ENCODE data around the gene STIM1.

Gene STIM1

DNA sequence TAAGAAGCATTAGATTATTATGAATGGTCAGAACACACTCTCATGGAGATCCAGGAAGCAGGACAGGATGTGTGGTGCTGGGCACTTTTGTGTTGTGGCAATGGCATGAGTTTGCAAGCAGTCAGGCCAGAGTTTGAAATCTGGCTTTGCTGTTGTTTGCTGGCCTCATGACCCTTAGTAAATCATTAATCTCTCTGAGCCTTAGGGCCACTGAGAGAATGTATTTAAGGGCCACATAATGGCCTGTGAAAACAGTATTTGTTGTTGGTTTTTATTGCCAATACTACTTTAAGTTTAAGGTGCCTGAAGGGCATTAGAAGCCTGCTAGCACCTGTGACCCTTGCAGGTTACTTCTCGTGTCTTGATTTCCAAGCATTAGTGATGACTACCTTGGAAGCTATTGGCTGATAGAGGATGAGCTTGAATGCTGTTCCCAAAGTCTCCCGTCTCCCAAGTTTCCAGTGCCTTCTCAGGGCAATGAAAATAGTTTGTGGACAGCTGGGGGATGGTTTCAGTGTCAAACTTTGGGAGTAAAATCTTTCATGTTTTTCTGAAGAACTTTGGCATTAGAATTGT, 24.6 kb downstream of the STIM1 start:
- Histone ChIP-seq H3K27ac (ENCODE audit: insufficient read depth, low read depth, low read length, poor library complexity, severe bottlenecking) (no peak overlapping the region), H3K36me3 (ENCODE audit: control insufficient read depth, insufficient read depth, low read length) (no peaks in the 10 kb centered on the region), H3K4me3 (ENCODE audit: insufficient read depth, low read depth, low read length) (no peak overlapping the region), H3K4me1 (ENCODE audit: control insufficient read depth, insufficient read depth, low read length) (peaks cover 9% of the 10 kb centered on the region), H3K9me3 (ENCODE audit: control insufficient read depth, low read length) (no peaks in the 10 kb centered on the region), H3K27me3 (ENCODE audit: control insufficient read depth, insufficient read depth, low read length, poor library complexity, severe bottlenecking) (no peaks in the 10 kb centered on the region)
- 86 to 89% methylated on average over 2 of the region's 2 CpGs for WGBS, 2 experiments

DNA sequence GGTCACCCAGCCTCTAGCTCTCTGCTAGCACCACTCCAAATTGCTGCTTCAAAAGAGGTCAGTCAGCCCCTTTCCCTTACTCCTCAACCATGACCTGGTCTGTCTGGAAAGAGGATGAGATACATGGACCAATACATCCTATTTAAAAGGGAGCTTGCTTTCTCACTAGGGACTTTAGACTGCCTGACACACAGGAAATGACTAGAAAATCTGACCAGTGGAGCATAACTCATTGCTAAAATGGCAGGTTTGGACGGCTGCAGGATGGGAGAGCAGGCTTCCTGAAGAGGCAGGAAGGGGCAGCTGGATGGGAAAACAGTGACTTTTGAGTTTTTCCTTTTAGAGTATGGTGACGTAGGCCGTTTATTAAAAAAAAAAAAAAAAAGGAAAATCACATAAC, 25.3 kb downstream of the STIM1 start:
- Histone ChIP-seq H3K36me3 (ENCODE audit: control insufficient read depth, insufficient read depth, low read length) (no peaks in the 10 kb centered on the region), H3K9me3 (ENCODE audit: control insufficient read depth, low read length) (no peaks in the 10 kb centered on the region), H3K27me3 (ENCODE audit: control insufficient read depth, insufficient read depth, low read length, poor library complexity, severe bottlenecking) (no peaks in the 10 kb centered on the region), H3K4me1 (ENCODE audit: control insufficient read depth, insufficient read depth, low read length) (peaks cover 9% of the 10 kb centered on the region), H3K27ac (ENCODE audit: insufficient read depth, low read depth, low read length, poor library complexity, severe bottlenecking) (no peak overlapping the region), H3K4me3 (ENCODE audit: insufficient read depth, low read depth, low read length) (no peak overlapping the region)
- 85 to 92% methylated on average over 1 of the region's 3 CpGs for WGBS, 2 experiments

DNA sequence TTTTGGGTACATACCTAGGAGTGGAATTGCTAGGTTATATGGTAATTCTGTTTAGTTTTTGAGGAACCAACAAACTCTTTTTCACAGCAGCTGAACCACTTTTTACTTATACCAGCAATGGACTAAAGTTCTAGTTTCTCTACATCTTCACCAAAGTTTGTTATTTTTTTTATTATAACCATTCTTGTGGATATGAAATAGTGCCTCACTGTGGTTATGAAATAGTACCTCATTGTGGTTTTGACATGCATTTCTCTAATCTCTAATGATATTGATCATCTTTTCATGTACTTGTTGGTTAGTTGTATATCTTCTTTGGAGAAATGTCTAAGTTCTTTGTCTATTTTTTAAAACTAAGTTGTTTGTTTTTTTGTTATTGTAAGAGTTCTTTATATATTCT, 27.2 kb downstream of the STIM1 start:
- Histone ChIP-seq H3K4me3 (ENCODE audit: insufficient read depth, low read depth, low read length) (no peak overlapping the region), H3K27me3 (ENCODE audit: control insufficient read depth, insufficient read depth, low read length, poor library complexity, severe bottlenecking) (no peaks in the 10 kb centered on the region), H3K4me1 (ENCODE audit: control insufficient read depth, insufficient read depth, low read length) (peaks cover 4% of the 10 kb centered on the region), H3K9me3 (ENCODE audit: control insufficient read depth, low read length) (no peaks in the 10 kb centered on the region), H3K27ac (ENCODE audit: insufficient read depth, low read depth, low read length, poor library complexity, severe bottlenecking) (no peak overlapping the region), H3K36me3 (ENCODE audit: control insufficient read depth, insufficient read depth, low read length) (no peaks in the 10 kb centered on the region)

- no peaks in the 10 kb centered on the region for H3K9me3 ChIP-seq (ENCODE audit: control insufficient read depth, low read length)
- no peak overlapping the region for H3K27ac ChIP-seq (ENCODE audit: insufficient read depth, low read depth, low read length, poor library complexity, severe bottlenecking)
- H3K36me3 ChIP-seq (ENCODE audit: control insufficient read depth, insufficient read depth, low read length), result no peaks in the 10 kb centered on the region
- H3K4me3 ChIP-seq (ENCODE audit: insufficient read depth, low read depth, low read length), result no peak overlapping the region
- H3K4me1 ChIP-seq (ENCODE audit: control insufficient read depth, insufficient read depth, low read length), result no peaks in the 10 kb centered on the region
- H3K27me3 ChIP-seq (ENCODE audit: control insufficient read depth, insufficient read depth, low read length, poor library complexity, severe bottlenecking), result no peaks in the 10 kb centered on the region
- 93 to 97% methylated on average over 6 of the region's 7 CpGs for WGBS, 2 experiments
These were observed 30.4 kb downstream of the STIM1 start for GRCh38 chr11:3885855-3886254.

DNA sequence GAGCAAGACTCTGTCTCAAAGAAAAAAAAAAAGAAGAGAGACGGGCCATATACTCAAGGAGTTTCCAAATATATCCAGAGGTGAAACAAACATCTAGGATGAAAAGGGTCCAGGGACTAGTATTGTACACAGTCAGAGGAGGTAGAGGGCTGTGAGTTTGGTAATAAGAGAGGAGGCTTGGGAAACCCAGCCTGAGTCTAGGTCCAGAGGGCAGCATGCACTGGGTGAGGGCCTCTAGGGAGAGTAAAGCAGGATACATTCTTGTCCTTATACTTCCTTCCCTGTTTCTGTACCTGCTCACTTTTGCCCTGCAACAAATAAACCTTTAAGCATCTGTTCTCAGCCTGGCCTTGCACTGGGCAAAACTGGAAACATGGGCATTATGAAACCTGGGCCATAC, 31.5 kb downstream of the STIM1 start:
- Histone ChIP-seq H3K4me1 (ENCODE audit: control insufficient read depth, insufficient read depth, low read length) (no peaks in the 10 kb centered on the region), H3K27ac (ENCODE audit: insufficient read depth, low read depth, low read length, poor library complexity, severe bottlenecking) (no peak overlapping the region), H3K36me3 (ENCODE audit: control insufficient read depth, insufficient read depth, low read length) (no peaks in the 10 kb centered on the region), H3K27me3 (ENCODE audit: control insufficient read depth, insufficient read depth, low read length, poor library complexity, severe bottlenecking) (no peaks in the 10 kb centered on the region), H3K4me3 (ENCODE audit: insufficient read depth, low read depth, low read length) (no peak overlapping the region), H3K9me3 (ENCODE audit: control insufficient read depth, low read length) (no peaks in the 10 kb centered on the region)
- 97 to 100% methylated on average over 1 of the region's 1 CpG for WGBS, 2 experiments

DNA sequence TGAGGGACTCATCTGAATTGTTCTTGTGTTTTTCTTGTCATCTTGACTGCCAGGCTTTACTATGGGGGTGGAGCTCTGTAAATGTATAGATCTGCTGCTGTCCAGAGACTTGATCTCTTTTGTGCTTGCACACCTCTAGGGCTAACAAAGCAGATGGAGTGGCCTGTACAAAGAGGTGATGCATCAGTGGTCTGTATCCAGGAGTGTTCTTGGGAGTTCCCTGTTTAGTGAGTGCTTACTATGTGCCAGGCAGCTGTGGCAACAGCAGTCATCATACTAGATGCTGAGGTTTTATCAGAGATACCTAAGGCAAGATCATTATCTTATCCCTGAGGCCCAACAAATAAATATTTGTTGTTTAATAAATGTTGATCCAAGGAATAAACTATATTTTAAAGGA, 33.4 kb downstream of the STIM1 start:
- no peaks in the 10 kb centered on the region for H3K27me3 ChIP-seq (ENCODE audit: control insufficient read depth, insufficient read depth, low read length, poor library complexity, severe bottlenecking)
- H3K9me3 ChIP-seq (ENCODE audit: control insufficient read depth, low read length), result no peaks in the 10 kb centered on the region
- no peaks in the 10 kb centered on the region for H3K4me1 ChIP-seq (ENCODE audit: control insufficient read depth, insufficient read depth, low read length)
- H3K4me3 ChIP-seq (ENCODE audit: insufficient read depth, low read depth, low read length), result no peak overlapping the region
- no peak overlapping the region for H3K27ac ChIP-seq (ENCODE audit: insufficient read depth, low read depth, low read length, poor library complexity, severe bottlenecking)
- H3K36me3 ChIP-seq (ENCODE audit: control insufficient read depth, insufficient read depth, low read length), result no peaks in the 10 kb centered on the region

DNA sequence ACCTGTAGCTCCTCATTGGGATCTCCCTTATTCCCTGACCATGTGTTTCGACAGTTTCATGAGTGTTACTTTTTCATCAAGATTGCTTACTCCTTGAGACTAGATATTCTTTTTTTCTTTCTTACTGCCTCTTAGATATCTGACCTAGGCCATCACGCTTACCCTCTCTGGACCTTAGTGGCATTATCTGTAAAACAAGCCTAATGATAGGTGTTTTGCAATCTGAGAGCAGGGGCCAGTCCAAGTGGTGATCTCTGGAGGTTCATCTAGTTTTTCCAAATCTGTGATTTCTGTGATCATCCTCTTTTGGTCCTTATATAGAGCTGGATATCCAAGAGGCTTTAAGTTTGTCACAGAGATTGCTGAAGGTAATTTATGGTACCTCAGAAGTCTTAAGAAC, 34.5 kb downstream of the STIM1 start:
- no peaks in the 10 kb centered on the region for H3K9me3 ChIP-seq (ENCODE audit: control insufficient read depth, low read length)
- H3K27ac ChIP-seq (ENCODE audit: insufficient read depth, low read depth, low read length, poor library complexity, severe bottlenecking), result no peak overlapping the region
- H3K36me3 ChIP-seq (ENCODE audit: control insufficient read depth, insufficient read depth, low read length), result no peaks in the 10 kb centered on the region
- WGBS, 2 experiments, result 91 to 97% methylated on average over 2 of the region's 2 CpGs
- no peak overlapping the region for H3K4me3 ChIP-seq (ENCODE audit: insufficient read depth, low read depth, low read length)
- no peaks in the 10 kb centered on the region for H3K27me3 ChIP-seq (ENCODE audit: control insufficient read depth, insufficient read depth, low read length, poor library complexity, severe bottlenecking)
- H3K4me1 ChIP-seq (ENCODE audit: control insufficient read depth, insufficient read depth, low read length), result no peaks in the 10 kb centered on the region

DNA sequence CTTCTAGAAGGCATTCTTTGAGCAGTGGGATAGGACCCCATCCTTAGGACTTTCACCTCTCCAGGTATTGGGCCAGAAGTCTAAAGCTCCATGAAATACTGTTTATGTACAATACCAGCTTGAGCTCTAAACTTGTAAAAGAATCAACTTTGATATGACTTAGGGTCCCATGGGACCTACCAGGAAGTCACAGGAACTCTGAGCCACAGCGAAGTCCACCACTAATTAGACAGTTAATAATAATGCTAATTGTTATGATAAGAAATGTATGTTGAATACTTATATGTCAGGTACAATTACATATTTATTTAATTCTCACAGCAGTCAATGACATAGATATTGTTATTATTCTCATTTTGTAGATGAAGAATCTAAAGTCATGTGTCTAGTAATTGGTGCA, 35.3 kb downstream of the STIM1 start:
- no peak overlapping the region for H3K27ac ChIP-seq (ENCODE audit: insufficient read depth, low read depth, low read length, poor library complexity, severe bottlenecking)
- 100% methylated on average over 1 of the region's 1 CpG; no CpG with 5 or more reads in 1 of the 2 experiments for WGBS, 2 experiments

GRCh38 chr11:3891751-3892150, 36.3 kb downstream of the STIM1 start:
- no peaks in the 10 kb centered on the region for H3K36me3 ChIP-seq (ENCODE audit: control insufficient read depth, insufficient read depth, low read length)
- H3K27me3 ChIP-seq (ENCODE audit: control insufficient read depth, insufficient read depth, low read length, poor library complexity, severe bottlenecking), result no peaks in the 10 kb centered on the region
- H3K9me3 ChIP-seq (ENCODE audit: control insufficient read depth, low read length), result no peaks in the 10 kb centered on the region
- no peaks in the 10 kb centered on the region for H3K4me1 ChIP-seq (ENCODE audit: control insufficient read depth, insufficient read depth, low read length)
- H3K4me3 ChIP-seq (ENCODE audit: insufficient read depth, low read depth, low read length), result no peak overlapping the region
- no peak overlapping the region for H3K27ac ChIP-seq (ENCODE audit: insufficient read depth, low read depth, low read length, poor library complexity, severe bottlenecking)
- 100% methylated on average over 1 of the region's 1 CpG for WGBS, 2 experiments

More for the DNA sequence above, 35.3 kb downstream of the STIM1 start:
- Histone ChIP-seq H3K36me3 (ENCODE audit: control insufficient read depth, insufficient read depth, low read length) (no peaks in the 10 kb centered on the region), H3K4me1 (ENCODE audit: control insufficient read depth, insufficient read depth, low read length) (no peaks in the 10 kb centered on the region), H3K4me3 (ENCODE audit: insufficient read depth, low read depth, low read length) (no peak overlapping the region), H3K27me3 (ENCODE audit: control insufficient read depth, insufficient read depth, low read length, poor library complexity, severe bottlenecking) (no peaks in the 10 kb centered on the region), H3K9me3 (ENCODE audit: control insufficient read depth, low read length) (no peaks in the 10 kb centered on the region)

DNA sequence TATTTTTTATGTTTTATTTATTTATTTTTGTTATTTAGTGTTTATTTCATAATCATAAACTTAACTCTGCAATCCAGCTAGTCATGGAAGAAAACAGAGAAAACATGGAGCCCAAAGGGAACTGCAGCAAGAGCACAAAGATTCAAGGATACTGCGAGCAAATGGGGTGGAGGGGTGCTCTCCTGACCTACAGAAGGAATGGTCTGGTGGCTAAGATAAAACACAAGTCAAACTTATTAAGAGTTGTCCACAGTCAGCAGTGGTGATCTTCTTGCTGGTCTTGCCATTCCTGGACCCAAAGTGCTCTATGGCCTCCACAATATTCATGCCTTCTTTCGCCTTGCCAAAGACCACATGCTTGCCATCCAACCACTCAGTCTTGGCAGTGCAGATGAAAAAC, 36.7 kb downstream of the STIM1 start:
- Histone ChIP-seq H3K27me3 (ENCODE audit: control insufficient read depth, insufficient read depth, low read length, poor library complexity, severe bottlenecking) (no peaks in the 10 kb centered on the region), H3K4me3 (ENCODE audit: insufficient read depth, low read depth, low read length) (no peak overlapping the region), H3K36me3 (ENCODE audit: control insufficient read depth, insufficient read depth, low read length) (no peaks in the 10 kb centered on the region), H3K9me3 (ENCODE audit: control insufficient read depth, low read length) (no peaks in the 10 kb centered on the region), H3K27ac (ENCODE audit: insufficient read depth, low read depth, low read length, poor library complexity, severe bottlenecking) (no peak overlapping the region), H3K4me1 (ENCODE audit: control insufficient read depth, insufficient read depth, low read length) (no peaks in the 10 kb centered on the region)
- WGBS, 2 experiments, result 95 to 97% methylated on average over 2 of the region's 2 CpGs

DNA sequence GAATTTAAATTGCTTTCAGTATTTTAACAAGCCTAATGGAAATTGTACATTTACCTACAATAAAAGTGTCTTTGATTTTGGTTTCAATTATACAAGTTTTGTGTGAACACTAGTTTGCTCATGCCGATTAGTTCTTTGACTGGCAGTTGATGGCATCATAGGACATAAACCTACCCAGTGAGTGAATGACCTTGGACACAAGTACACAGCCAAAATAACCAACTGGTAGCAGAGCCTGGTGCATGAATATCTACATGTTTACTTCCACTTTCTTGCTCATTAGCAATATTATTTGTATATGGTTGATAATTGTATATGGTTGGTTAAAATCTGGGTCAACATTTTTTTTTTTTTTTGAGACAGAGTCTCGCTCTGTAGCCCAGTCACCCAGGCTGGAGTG, 37.8 kb downstream of the STIM1 start:
- H3K4me1 ChIP-seq (ENCODE audit: control insufficient read depth, insufficient read depth, low read length), result no peaks in the 10 kb centered on the region
- no peak overlapping the region for H3K27ac ChIP-seq (ENCODE audit: insufficient read depth, low read depth, low read length, poor library complexity, severe bottlenecking)
- H3K9me3 ChIP-seq (ENCODE audit: control insufficient read depth, low read length), result no peaks in the 10 kb centered on the region
- H3K36me3 ChIP-seq (ENCODE audit: control insufficient read depth, insufficient read depth, low read length), result no peaks in the 10 kb centered on the region
- no peak overlapping the region for H3K4me3 ChIP-seq (ENCODE audit: insufficient read depth, low read depth, low read length)
- no peaks in the 10 kb centered on the region for H3K27me3 ChIP-seq (ENCODE audit: control insufficient read depth, insufficient read depth, low read length, poor library complexity, severe bottlenecking)
- 89 to 92% methylated on average over 2 of the region's 2 CpGs for WGBS, 2 experiments

All from ectodermal cell (in vitro differentiated cells).